NK-92 treated with Interleukin-12 subunit alpha and Interleukin-12 subunit beta, amount 100 ng/mL, for 24 hours (cell line): Measurements from ENCODE around the gene ISY1.
"Not testable (repeated sequence)": the region's sequence is repeated elsewhere in the genome, so short reads cannot be mapped to it uniquely, and the experiment has no call there.

ENCODE experiments used
- DNase-seq: peaks from one replicate; lab custom pipeline; 2025; lab: John Stamatoyannopoulos, UW

Gene ISY1

DNA sequence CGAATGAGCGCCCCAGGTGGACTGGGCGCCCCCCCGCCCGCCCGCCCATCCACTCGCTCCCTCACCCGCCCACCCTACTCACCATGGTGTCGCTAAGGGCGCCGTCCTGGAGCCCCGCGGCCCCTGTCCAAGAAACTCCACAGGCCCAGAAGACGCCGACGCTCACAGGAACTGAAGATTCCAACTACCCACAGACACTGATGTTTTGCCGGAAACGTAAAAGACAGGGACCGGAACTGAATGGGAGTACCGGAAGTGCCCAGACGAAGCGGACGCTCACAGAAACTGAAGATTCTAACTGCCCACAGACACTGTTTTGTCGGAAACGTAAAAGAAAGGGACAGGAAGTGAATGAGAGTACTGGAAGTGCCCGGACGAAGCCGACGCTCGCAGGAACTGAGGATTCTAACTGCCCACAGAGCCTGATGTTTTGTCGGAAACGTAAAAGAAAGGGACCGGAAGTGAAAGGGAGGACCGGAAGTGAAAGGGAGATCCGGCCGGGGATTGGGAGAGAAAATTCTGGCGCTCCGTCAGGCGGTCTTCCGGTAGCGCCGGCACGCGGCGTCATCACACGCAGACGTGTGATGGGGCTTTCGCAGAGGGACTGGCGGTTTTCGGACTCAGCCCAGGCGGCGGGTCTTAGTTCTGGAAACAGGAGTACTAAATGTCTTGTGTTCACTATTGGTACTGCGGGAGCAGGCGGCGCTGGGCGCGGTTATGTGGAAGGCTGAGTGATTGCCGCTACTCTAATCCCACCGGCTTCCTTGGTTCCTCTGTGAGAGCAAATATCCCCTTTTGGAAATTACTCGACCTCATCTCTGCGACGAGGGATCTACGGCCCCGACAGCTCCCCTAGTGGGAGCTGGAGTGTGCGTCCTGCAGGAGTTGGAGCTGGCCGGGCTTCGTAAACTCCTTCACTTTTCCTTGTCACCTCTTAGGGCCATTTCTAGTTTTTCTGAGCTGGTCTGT lies at the start of gene ISY1:
Gene ISY1 (minus strand): TSS at position 173 of the 969 bp plus-strand sequence. CDS start 88 bp downstream, at position 85.
- peak; percentile 82 for DNase-seq

DNA sequence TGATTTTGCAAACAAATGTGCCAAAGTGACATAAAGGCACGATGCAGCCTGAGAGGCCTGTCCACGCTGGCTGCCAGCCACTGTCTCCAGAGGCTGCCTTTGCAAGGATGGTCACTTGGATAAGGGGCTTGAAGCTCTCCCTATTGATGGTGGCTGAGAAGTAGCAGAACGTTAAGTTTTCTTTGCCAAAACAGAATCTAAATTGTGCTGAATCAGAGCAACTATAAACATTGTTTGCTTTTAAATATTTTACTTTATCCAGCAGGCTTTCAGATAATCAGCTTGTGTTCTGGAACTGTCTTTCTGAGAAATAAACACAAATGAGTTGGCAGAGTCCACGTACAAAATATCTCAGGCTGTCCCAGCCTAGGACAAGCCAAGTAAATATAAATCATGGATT lies 46.6 kb upstream of the ISY1 start:
- DNase-seq, result no peak

DNA sequence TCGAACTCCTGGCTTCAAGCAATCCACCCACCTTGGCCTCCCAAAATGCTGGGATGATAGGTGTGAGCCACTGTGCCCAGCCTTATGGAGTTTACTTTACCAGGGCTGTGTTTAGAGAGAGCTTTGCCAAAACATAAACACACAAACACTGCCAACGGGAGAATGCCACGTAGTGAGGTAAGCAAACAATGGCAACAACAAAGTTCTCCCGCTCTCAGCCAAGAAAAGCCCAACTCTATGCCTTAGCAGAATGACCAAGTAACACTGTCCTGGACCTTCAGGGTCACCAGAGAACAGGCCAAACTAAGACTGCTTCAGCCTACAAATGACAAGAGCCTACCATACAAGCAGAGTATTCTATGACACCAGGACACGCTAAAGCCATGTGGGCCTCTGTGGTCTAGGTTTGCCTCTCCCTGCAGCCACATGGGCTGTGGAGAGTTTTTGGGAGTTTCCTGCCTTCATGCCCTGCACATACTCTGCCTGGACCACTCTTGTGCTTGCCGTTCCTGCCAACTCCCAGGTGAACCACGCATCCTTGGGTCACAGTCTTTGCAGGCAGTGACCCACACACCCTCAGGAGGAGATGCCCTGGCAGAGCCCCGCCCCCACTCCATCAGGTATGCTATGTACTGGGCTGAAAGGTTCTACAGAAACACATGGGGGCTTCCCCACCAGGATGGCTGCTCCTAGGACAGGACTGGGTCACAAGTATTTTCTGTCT lies 44.4 kb upstream of the ISY1 start:
- no peak for DNase-seq

DNA sequence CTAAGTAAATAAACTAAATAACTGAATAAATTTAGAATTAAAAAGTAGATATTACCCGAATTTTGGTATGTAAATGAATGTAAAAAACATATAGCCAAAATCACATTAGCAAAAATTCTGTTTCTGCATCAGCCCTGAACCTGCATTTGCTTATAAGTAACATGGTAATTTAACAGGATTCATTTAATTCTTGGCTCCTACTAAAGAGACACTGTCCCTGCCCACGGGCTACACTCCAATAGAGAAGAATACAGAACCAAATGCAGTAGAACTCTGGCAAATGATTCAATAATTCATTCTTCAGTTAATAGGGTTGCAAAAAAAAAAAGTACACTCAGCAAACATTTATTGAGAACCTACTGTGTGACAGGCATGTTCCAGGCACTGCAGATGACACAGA lies 43.6 kb upstream of the ISY1 start:
- DNase-seq, result no peak

DNA sequence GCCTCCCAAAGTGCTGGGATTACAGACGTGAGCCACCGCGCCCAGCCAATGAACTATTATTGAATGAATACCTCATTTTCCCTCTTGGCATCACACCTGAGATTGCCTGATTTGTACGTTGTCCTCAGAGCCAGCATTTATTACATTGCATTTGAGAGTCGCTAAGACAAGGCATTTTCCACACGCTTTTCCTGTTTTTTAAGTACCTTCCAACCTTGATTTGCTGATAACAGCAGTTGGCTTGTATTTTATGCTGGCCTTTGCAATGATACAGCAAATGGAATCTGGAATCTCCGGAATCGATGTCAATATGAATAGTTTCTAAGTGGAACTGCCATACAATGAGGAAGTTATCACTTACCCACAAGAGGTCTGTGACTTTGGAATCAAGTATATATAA lies 38.5 kb upstream of the ISY1 start:
- DNase-seq, result no peak

DNA sequence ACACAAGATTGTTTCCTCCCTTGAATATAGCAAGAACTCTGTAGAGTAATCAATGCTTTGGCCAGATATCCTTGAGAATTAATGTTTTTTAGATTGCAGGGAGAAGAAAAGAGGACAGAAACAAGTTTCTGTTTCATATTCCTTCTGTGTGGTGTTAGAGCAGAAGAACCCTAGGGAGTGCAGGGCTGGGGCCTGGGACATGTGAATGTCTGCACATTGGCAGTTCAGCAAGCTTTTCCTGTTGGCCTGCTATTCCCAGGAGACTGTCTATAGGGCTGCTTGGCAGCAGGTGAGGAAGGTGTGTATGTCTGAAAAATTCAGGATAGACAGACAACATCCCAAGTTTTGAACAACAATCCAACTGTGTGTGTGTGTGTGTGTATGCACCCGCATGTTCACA lies 36.5 kb upstream of the ISY1 start:
- DNase-seq, result no peak

DNA sequence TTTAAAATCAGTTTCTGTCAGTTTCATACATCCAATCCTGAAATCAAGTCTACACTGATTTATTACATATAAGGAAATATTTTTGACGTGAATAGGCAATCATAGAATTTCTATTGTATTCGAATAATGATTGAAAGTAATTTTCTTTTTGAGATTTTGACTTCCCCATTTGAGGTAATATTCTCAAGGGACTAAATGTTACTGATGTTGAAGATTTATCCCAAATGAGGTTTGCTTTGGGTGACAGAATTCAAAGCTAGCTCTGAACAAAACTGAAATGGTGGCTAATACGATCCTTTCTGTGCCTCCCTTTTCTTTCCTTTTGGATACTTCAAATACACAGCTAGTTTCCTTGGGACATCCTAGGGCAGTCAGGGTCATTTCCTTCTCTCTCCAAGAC lies 35.7 kb upstream of the ISY1 start:
- DNase-seq, result no peak

DNA sequence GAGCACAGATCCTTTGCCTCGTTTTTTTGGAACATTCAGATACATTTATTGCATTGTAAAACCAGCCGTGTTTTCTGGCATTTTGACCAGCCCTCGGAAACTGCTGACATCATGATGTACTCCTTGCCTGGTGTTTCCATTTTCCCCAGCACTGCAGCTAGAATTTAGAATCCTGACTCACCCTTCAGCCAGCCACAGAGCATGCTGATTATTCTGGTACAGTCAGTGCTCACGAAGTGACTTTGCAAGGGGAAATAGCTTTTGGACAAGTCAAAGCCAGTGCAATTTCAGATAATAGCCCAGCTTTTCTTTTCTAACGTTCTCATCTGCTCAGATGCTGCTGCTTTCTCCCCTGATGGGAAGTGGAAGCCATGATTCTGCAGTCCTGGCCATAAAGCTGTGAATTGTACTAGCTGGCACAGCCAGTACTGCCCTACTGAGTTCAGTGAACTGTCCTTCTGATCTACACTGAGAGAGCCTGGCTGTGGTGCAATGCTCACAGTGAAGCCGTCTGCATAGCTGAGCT lies 34.9 kb upstream of the ISY1 start:
- DNase-seq, result no peak

DNA sequence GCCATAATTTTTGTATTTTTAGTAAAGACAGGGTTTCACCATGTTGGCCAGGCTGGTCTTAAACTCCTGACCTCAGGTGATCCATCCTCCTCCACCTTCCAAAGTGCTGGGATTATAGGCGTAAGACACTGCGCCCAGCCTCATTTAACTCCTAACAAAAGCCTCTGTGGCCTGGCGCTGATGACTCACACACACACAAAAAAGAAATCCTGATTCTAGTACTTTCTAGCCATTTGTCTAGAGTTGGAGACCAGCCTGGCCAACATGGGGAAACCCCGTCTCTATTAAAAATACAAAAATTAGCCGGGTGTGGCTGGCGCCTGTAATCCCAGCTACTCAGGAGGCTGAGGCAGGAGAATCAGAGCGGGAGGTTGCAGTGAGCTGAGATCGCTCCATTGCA lies 28.9 kb upstream of the ISY1 start:
- not testable (repeated sequence) for DNase-seq

DNA sequence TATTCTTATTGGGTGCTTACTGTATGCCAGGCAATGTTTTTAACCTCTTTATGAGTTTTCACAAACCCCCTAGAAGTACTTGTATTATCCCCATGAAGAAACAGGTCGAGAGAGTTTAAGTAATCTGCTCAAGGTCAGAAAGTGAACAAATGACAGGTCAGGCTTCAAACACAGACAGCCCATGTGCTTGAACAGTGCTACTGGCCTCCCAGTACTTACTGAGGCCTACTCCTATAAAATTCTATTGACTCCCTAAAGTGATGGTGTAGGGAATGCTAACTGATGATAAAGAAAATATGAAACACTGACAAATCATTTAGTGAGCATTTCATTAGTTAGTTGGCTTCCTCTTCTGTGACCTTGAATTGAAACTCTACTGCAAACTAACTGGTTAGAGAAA lies 27.0 kb upstream of the ISY1 start:
- DNase-seq, result no peak

DNA sequence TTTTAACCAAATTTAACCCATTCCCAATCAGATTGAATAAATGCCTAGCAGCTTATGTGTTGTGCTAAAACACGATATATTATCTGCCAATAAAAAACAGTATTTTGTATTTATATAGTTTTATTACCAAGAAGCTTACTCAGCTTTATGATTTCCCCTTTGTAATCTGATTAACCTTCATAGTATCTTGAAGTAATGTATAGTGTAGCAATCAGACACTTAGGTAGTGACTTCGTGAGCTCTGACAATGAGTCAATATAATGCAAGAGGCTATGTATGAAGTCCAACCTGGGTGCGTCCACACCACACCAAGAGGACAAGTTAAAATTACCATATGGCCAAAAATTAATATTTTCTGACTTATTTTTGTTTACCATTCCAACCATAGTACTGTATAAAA lies 24.9 kb upstream of the ISY1 start:
- DNase-seq, result no peak

DNA sequence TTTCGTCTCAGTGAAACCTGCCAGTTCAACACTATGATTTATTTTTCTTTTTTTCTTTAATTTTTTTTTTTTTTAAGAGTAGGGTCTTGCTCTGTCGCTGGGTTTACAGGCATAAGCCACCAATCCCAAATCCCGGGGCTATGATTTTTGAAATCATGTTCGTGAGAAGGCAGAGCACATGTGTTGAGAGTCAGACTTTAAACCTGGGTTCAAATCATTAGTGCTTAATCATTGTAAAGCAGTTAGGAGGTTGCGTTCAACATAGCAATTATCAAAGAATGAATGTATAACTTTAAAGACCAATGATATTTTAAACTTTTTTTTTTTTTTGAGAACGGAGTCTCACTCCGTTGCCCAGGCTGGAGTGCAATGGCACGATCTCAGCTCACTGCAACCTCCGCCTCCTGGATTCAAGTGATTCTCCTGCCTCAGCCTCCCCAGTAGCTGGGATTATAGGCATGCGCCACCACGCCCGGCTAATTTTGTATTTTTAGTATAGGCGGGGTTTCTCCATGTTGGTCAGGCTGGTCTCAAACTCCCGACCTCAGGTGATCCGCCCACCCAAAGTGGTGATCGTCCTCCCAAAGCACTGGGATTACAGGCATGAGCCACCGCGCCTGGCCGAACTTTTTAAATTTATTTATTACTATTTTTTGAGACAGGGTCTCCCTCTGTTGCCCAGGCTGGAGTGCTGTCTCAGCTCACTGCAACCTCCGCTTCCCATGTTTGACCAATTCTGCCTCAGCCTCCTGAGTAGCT lies 24.1 kb upstream of the ISY1 start:
- DNase-seq, result not testable (repeated sequence)

DNA sequence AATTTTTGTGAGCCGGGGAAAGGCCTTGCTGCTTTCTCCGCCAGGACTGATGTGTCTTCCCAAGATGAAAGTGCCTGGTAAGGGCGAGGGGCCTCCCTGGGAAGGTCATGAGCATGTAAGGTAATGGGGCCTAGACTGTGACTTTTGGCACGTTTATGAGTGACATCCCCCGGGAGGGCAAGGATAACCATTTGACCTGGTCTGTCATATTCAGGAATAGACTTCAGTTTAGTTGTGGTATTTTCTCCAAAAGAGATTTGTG lies 23.5 kb upstream of the ISY1 start:
- DNase-seq, result peak; percentile 34

DNA sequence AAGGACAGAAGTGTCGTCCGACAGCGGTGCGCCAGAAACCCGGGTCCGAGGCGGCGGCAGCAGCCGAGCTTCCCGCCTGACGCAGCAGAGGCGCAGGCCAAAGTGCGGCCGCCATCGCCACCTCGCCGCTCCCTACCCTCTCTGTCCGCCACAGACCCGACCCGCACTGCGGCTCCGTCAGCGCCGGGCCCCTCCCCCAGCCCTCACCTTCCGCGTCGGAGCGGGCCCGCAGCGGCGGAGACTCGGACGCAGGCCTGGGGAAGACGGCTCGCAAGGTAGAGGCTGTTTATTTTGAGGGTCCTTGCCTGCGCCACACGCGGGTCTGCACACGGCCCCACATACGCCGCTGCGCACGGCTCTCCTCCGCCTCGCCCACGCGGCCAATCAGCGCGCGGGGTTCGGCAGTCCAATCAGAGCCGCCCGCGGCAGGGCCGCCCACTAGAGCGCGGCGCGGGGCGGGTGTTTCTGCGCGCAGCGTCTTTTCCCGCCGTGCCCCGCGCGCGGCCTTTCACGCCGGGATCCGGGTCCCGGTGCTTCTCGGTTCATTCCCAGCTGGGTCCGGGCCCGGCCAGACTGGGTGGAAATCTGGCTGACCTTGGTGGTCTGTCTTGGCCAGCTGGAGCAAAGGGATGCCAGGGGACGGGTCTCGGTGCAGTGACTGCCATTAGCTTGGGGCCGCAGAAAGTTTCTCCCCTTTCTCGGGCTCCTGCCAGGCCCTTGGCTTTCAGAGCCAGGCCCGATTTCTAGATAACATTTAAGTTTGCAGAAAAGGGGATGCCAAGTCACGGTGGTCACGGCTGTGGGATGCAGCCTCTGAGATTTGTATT lies 22.9 kb upstream of the ISY1 start, which contains the start of gene CNBP:
Gene CNBP (minus strand): TSS at position 328 of the 827 bp plus-strand sequence. CDS start 12,139 bp downstream, outside the sequence.
- peak; percentile 89 for DNase-seq

DNA sequence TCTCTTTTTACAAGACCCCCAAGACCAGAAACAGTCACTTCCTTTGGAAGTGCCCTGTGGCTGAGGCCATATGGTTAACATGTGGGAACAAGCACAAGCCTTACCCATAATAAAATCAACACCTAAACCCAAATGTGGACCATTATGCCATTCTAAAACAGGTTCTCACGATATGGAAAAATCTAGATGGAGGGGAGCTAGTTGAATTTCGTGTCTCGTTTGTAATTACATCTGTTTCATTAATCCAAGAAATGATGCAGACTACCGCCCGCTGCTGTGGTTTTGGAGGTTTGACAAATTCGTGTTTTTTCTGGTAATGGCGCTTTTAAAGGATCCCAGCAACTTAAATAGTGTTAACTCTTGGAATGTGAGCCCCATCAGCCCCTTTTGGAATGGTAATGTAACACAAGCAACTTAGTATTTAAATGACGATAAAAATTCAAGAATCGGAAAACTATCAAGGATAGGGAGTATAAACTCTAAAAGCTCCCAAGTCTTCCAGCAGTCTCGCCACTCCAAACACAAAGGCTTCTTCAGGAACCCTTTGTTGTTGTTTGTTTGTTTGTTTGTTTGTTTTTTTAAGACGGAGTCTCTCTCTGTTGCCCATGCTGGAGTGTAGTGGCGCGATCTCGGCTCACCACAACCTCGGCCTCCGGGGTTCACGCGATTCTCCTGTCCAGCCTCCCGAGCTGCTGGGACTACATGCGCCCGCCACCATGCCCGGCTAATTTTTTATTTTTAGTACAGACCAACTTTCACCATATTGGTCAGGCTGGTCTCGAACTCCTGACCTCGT lies 21.7 kb upstream of the ISY1 start:
- DNase-seq, result peak; percentile 22

DNA sequence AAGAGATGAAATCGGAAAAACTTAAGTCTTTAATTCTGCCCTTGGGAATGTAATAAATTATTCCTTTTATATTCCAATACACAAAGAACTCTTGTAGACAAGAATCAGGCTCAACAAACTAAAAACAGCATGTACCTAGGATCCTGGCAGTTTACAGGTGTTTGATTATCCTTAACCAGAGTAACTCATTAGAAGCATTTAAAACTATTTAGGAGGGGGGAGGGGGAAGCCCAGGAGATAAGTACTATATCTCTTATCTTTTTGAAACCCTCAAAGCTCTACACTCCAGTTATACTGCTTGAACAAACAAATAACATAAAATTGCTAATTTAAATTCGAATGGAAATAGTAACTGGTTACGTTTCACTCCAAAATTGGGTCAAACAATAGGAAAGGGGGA lies 21.0 kb upstream of the ISY1 start:
- no peak for DNase-seq

DNA sequence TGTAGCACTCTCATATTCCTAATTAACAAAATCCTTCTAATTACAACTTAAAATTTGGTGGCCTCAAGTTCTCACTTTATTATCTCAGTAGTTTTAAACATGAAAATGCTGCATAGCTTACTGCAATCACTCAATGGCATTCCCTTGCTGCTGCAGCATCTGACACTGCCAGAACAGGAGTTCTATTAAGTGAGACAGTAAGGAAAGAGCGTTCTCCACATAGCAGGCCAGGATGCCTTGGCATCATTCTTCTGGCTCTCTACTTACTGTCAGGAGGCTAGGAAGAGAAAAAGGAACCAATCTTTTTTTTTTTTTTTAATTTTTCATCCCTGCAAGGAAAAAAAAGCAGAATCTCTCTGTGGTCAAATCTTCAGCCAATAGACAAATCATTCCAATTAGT lies 19.6 kb upstream of the ISY1 start:
- DNase-seq, result no peak

DNA sequence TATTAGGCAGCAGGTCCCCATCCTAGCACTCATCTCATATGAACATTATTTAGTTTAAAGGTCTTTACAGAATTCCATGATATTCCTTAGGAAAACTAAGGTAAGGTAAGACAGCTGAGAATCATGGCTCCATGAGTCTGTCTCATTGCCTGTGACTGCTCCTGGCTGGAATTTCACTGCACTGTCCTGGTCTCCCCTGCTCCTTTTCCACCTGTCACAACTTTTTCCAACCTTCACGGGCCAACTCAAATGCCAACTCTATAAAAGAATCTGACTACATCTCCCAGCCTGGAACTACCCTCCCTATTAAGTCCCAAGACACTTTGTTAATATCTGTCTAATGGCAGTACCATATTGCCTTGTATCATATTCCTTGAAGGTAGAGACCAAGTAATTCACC lies 15.2 kb upstream of the ISY1 start:
- DNase-seq, result no peak

DNA sequence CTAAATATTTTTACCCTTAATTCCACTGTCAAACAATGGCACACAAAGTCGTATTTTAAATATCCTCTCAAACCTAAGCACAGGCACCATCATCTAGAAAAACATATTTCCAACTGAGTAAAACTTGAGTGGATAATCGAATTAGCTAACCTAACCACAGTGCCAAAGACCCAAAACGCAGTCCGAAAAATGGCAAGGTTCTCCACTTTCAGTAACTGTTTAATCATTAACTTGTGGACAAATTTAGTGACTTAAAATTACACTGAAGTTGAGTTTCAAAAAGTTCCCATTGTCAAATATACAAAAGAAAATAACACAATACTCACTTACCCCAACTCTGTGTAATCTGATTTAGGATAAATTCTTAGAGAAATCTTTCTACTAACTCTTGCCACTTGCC lies 12.9 kb upstream of the ISY1 start:
- no peak for DNase-seq

DNA sequence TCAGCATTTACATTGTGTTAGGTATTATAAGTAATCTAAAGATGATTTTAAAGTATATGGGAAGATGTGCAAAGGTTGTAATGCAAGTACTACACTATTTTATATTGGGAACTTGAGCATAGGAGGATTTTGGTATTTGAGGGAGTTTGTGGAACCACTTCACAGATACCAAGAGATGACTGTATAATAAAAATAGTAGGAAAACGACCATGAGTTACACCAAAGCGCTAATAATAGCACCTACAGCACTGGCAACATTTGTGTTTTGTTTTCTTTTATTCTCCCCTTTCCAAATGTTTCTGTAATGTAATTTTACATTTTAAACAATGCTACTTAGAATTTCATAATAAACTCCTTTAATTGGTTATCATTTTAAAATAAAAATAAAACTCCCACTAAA lies 12.3 kb upstream of the ISY1 start:
- no peak for DNase-seq
